ENCODE results near the gene RPP25L.

Gene RPP25L

DNA sequence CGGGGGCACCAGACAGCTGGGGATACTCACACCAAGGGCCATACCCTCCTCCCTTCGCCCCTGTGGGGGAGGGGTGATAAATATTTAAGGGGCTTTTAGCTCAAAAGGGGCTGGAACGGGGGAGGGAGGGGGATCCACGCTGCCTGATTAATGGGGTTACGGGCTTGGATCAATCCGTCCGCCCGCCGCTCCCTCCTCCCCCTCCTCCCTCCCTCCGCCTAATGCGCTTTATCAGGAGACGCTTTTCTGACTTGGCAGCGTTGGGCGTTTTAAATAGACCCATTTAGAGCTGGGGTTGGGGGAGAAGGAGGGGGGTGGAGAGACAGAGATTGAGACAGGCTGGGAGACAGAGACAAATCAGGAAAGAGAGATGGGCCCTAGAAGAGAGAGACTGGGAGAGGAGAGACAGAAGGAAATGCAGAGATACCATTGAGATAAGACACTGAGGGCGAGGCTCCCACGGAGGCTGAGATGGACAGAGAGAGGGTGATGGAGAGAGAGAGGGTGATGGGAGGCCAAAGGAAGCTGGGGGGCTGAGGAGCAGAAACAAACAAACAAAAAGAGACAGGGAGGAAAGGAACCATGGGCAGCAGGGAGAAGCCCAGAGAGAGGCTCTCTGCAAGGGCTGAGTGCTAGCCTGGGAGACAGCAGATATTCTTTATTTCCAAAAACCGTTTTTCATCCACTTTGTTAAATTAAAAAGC, 32.6 kb downstream of the RPP25L start:
- TF ChIP-seq, protein P1, sequence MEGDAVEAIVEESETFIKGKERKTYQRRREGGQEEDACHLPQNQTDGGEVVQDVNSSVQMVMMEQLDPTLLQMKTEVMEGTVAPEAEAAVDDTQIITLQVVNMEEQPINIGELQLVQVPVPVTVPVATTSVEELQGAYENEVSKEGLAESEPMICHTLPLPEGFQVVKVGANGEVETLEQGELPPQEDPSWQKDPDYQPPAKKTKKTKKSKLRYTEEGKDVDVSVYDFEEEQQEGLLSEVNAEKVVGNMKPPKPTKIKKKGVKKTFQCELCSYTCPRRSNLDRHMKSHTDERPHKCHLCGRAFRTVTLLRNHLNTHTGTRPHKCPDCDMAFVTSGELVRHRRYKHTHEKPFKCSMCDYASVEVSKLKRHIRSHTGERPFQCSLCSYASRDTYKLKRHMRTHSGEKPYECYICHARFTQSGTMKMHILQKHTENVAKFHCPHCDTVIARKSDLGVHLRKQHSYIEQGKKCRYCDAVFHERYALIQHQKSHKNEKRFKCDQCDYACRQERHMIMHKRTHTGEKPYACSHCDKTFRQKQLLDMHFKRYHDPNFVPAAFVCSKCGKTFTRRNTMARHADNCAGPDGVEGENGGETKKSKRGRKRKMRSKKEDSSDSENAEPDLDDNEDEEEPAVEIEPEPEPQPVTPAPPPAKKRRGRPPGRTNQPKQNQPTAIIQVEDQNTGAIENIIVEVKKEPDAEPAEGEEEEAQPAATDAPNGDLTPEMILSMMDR (IDR thresholded peaks at IDR 0.05; ENCODE audit: extremely low read depth, insufficient read depth, missing control alignments) = no peak
- no peak for DNase-seq (ENCODE audit: low spot score)
- in situ Hi-C loops (cut with MboI; ENCODE audit: low pct_unique_long_range_greater_than_20kb, low sequenced_read_pairs, unreplicated experiment) = loop anchor here (25.0 kb wide), 1 partner anchor 142 kb away; no protein-coding TSS in a partner anchor

- TF ChIP-seq, protein P1 (IDR thresholded peaks at IDR 0.05; ENCODE audit: extremely low read depth, insufficient read depth, missing control alignments) = no peak
- DNase-seq (ENCODE audit: low spot score) = no peak
- in situ Hi-C loops (cut with MboI; ENCODE audit: low pct_unique_long_range_greater_than_20kb, low sequenced_read_pairs, unreplicated experiment) = loop anchor here (25.0 kb wide), 1 partner anchor 141 kb away; no protein-coding TSS in a partner anchor
These were observed 33.4 kb downstream of the RPP25L start for GRCh38 chr9:34578241-34579103.

GRCh38 chr9:34577400-34578240, 34.3 kb downstream of the RPP25L start:
- no peak for DNase-seq (ENCODE audit: low spot score)
- TF ChIP-seq, protein P1 (IDR thresholded peaks at IDR 0.05; ENCODE audit: extremely low read depth, insufficient read depth, missing control alignments) = no peak
- in situ Hi-C loops (cut with MboI; ENCODE audit: low pct_unique_long_range_greater_than_20kb, low sequenced_read_pairs, unreplicated experiment) = loop anchor here (25.0 kb wide), 1 partner anchor 140 kb away; no protein-coding TSS in a partner anchor

GRCh38 chr9:34576597-34577399, 35.1 kb downstream of the RPP25L start:
- TF ChIP-seq, protein P1 (IDR thresholded peaks at IDR 0.05; ENCODE audit: extremely low read depth, insufficient read depth, missing control alignments) = no peak
- in situ Hi-C loops (cut with MboI; ENCODE audit: low pct_unique_long_range_greater_than_20kb, low sequenced_read_pairs, unreplicated experiment) = loop anchor here (25.0 kb wide), 1 partner anchor 139 kb away; no protein-coding TSS in a partner anchor
- no peak for DNase-seq (ENCODE audit: low spot score)

DNA sequence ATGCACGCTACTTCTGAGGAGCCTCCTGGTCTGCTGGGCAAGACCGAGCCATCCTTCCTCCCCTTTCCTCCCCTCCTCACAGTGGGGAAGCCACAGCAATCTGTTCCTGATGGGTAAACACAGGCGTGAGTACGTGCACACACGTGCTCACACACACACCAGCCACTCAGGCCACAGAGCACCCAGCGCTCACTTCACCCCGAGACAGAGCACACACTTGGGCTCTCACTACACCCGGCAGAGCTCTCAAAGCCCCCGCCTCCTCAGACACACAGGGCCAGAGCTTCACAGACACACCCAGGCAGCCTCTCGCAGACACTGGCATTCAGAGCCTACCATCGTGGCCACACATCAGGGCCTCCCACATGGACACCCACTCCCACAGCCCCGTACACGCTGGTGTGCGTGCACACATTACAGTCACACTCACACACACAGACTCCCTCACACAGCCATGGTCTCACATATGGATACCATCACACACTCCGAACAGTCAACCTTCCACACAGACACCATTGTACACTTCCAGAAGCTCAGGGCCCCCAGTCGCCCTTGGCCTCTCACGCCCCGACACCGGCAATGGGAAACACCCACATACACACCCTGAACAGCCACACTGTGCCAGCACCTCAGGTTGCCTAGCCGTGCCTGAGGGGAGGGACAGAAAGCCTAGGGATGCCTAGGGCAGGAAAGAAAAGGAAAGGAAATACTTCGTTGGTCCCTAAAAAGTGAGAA, 35.9 kb downstream of the RPP25L start:
- DNase-seq (ENCODE audit: low spot score) = no peak
- in situ Hi-C loops (cut with MboI; ENCODE audit: low pct_unique_long_range_greater_than_20kb, low sequenced_read_pairs, unreplicated experiment) = loop anchor here (25.0 kb wide), 1 partner anchor 139 kb away; no protein-coding TSS in a partner anchor
- TF ChIP-seq, protein P1 (IDR thresholded peaks at IDR 0.05; ENCODE audit: extremely low read depth, insufficient read depth, missing control alignments) = no peak
